ENCODE data around the gene VEGFB.

GRCh38 chr11:64247729-64248531 lies 13.5 kb downstream of the VEGFB start:
- peak in 1 of 3 experiments; percentile 1 for TF ChIP-seq CTCF (IDR thresholded peaks at IDR 0.05)
- no peak for TF ChIP-seq POLR2A (IDR thresholded peaks at IDR 0.05; ENCODE audit: low read depth)
- no peak for TF ChIP-seq POLR2AphosphoS5 (IDR thresholded peaks at IDR 0.05)
- TF ChIP-seq EP300 (IDR thresholded peaks at IDR 0.05) = no peak
